IMR-90 (cell line): Measurements from ENCODE around the gene SIPA1. TPM values are rescaled to one million over a fixed set of nuclear protein-coding genes. Genes with fewer than 3 reads are reported as not detected.

ENCODE experiments used
- ATAC-seq: fragments of 200-7000 bp; cut with Tn5 transposase; 2 replicates; pipeline ENCODE4 v1.9.1; 2020; ENCODE audit warnings: low read depth, mild to moderate bottlenecking, moderate library complexity
- BruUV-seq: library from RNA; stranded (reverse); fragments of 400-500 nt; replicated peaks from 2 replicates; lab custom pipeline; 2021; lab: Mats Ljungman, UMichigan
- CTCF ChIA-PET: fragments of 300-600 bp; formaldehyde crosslinking; extraction: SDS; loops from one replicate; lab custom pipeline; 2021; ENCODE audit warnings: antibody characterized with exemption; lab: Yijun Ruan, JAX
- POLR2A ChIA-PET: fragments of 300-600 bp; sonication (Branson Sonifier 250); formaldehyde crosslinking; loops from one replicate; lab custom pipeline; 2022; ENCODE audit warnings: antibody characterized with exemption; ENCODE audit not compliant: unreplicated experiment; lab: Charles Lee
- DNase-seq: peaks from one replicate; pipeline ENCODE4 v3.0.0; 2013
- H2AFZ ChIP-seq: replicated peaks from 2 replicates; pipeline ENCODE3; 2013; ENCODE audit warnings: low read length, mild to moderate bottlenecking; ENCODE audit not compliant: poor library complexity
- H2AK5ac ChIP-seq: 2 replicates; pipeline ENCODE4 v1.6.1; 2013; ENCODE audit warnings: low read depth, low read length, inconsistent platforms
- H2AK9ac ChIP-seq: replicated peaks from 2 replicates; pipeline ENCODE3; 2013; ENCODE audit warnings: mild to moderate bottlenecking, low read depth, low read length, moderate library complexity; ENCODE audit not compliant: poor library complexity
- H2BK120ac ChIP-seq: 2 replicates; pipeline ENCODE4 v1.6.1; 2013; ENCODE audit warnings: low read depth, low read length, inconsistent platforms
- H2BK15ac ChIP-seq: 3 replicates; pipeline ENCODE4 v1.6.1; 2013; ENCODE audit warnings: low read depth, low read length, inconsistent platforms
- H2BK20ac ChIP-seq: 2 replicates; pipeline ENCODE4 v1.6.1; 2013; ENCODE audit warnings: low read depth, mild to moderate bottlenecking, inconsistent platforms, low read length, moderate library complexity
- H2BK5ac ChIP-seq: 2 replicates; pipeline ENCODE4 v1.6.1; 2013; ENCODE audit warnings: mild to moderate bottlenecking, low read depth, low read length, inconsistent platforms; ENCODE audit not compliant: poor library complexity, severe bottlenecking
- H3K14ac ChIP-seq: replicated peaks from 2 replicates; pipeline ENCODE4 v1.6.1; 2013; ENCODE audit warnings: low read depth, low read length, inconsistent platforms
- H3K18ac ChIP-seq: 2 replicates; pipeline ENCODE4 v1.6.1; 2013; ENCODE audit warnings: low read depth, low read length, control low read depth
- H3K23ac ChIP-seq: 2 replicates; pipeline ENCODE4 v1.6.1; 2013; ENCODE audit warnings: low read depth, low read length, inconsistent platforms
- H3K27ac ChIP-seq: 2 replicates; pipeline ENCODE4 v1.5.1; 2013; ENCODE audit warnings: mild to moderate bottlenecking, control low read depth, low read length; ENCODE audit not compliant: insufficient read depth
- H3K27me3 ChIP-seq: 2 replicates; pipeline ENCODE4 v1.6.1; 2013; ENCODE audit warnings: low read length; ENCODE audit not compliant: control insufficient read depth, insufficient read depth
- H3K36me3 ChIP-seq: 2 replicates; pipeline ENCODE4 v1.6.1; 2013; ENCODE audit warnings: low read length, mixed read lengths; ENCODE audit not compliant: control insufficient read depth, insufficient read depth
- H3K4ac ChIP-seq: 2 replicates; pipeline ENCODE4 v1.6.1; 2013; ENCODE audit warnings: low read depth, low read length, inconsistent platforms
- H3K4me1 ChIP-seq: 2 replicates; pipeline ENCODE4 v1.6.1; 2013; ENCODE audit warnings: low read length, mixed read lengths; ENCODE audit not compliant: control insufficient read depth, insufficient read depth
- H3K4me2 ChIP-seq: 2 replicates; pipeline ENCODE4 v1.6.1; 2013; ENCODE audit warnings: low read depth, mild to moderate bottlenecking, control low read depth, low read length, moderate library complexity
- H3K4me3 ChIP-seq: 2 replicates; pipeline ENCODE4 v1.5.1; 2013; ENCODE audit warnings: low read depth, mild to moderate bottlenecking, control low read depth, low read length, moderate library complexity; ENCODE audit not compliant: insufficient read depth
- H3K56ac ChIP-seq: 2 replicates; pipeline ENCODE4 v1.6.1; 2013; ENCODE audit warnings: low read length, inconsistent platforms; ENCODE audit not compliant: insufficient read depth; ENCODE audit errors: extremely low read depth
- H3K79me1 ChIP-seq, 2 experiments: 2 replicates each; pipeline ENCODE4 v1.6.1; 2013; ENCODE audit warnings: low read length in 2 of 2, inconsistent platforms in 1 of 2, low read depth in 1 of 2
- H3K9ac ChIP-seq: 2 replicates; pipeline ENCODE4 v1.6.1; 2013; ENCODE audit warnings: low read depth, low read length, control low read depth
- H3K9me1 ChIP-seq: 2 replicates; pipeline ENCODE4 v1.6.1; 2013; ENCODE audit warnings: low read length, inconsistent platforms; ENCODE audit not compliant: insufficient read depth
- H3K9me3 ChIP-seq: 2 replicates; pipeline ENCODE4 v1.6.1; 2013; ENCODE audit warnings: low read length; ENCODE audit not compliant: control insufficient read depth, insufficient read depth
- H4K20me1 ChIP-seq: 2 replicates; pipeline ENCODE4 v1.6.1; 2013; ENCODE audit warnings: low read length, inconsistent platforms; ENCODE audit not compliant: insufficient read depth
- H4K5ac ChIP-seq: 2 replicates; pipeline ENCODE4 v1.6.1; 2013; ENCODE audit warnings: mild to moderate bottlenecking, low read depth, low read length, control low read depth
- H4K8ac ChIP-seq, 2 experiments: 2 replicates each; pipeline ENCODE4 v1.6.1; 2013; ENCODE audit warnings: low read depth in 2 of 2, low read length in 2 of 2, control low read depth in 1 of 2, inconsistent platforms in 1 of 2
- H4K91ac ChIP-seq: 2 replicates; pipeline ENCODE4 v1.6.1; 2013; ENCODE audit warnings: low read depth, low read length, inconsistent platforms; ENCODE audit not compliant: insufficient read depth
- BHLHE40 ChIP-seq: fragments of 150-350 bp; IDR thresholded peaks from 2 replicates; pipeline ENCODE4 v1.6.1; 2016; ENCODE audit warnings: mild to moderate bottlenecking, low read depth, low read length
- CHD1 ChIP-seq: IDR thresholded peaks from 2 replicates; pipeline ENCODE4 v1.6.1; 2012; ENCODE audit warnings: low read depth, low read length, improper control_type of control experiment
- FOS ChIP-seq: fragments of 150-350 bp; IDR thresholded peaks from 2 replicates; pipeline ENCODE4 v1.6.1; 2016; ENCODE audit warnings: low read depth, low read length
- MXI1 ChIP-seq: IDR thresholded peaks from 2 replicates; pipeline ENCODE4 v1.6.1; 2012; ENCODE audit warnings: low read depth, mild to moderate bottlenecking, low read length, moderate library complexity, borderline replicate concordance
- POLR2A ChIP-seq: IDR thresholded peaks from 2 replicates; pipeline ENCODE4 v1.6.1; 2012; ENCODE audit warnings: mild to moderate bottlenecking, low read depth, low read length
- RAD21 ChIP-seq: IDR thresholded peaks from 2 replicates; pipeline ENCODE4 v1.6.1; 2012; ENCODE audit warnings: low read length, improper control_type of control experiment
- RCOR1 ChIP-seq: IDR thresholded peaks from 2 replicates; pipeline ENCODE4 v1.6.1; 2012; ENCODE audit warnings: mild to moderate bottlenecking, low read length, improper control_type of control experiment; ENCODE audit not compliant: insufficient replicate concordance
- RFX5 ChIP-seq: IDR thresholded peaks from 2 replicates; pipeline ENCODE4 v1.8.0; 2012; ENCODE audit warnings: low read depth, mild to moderate bottlenecking, low read length, moderate library complexity
- SMC3 ChIP-seq: fragments of 150-350 bp; IDR thresholded peaks from 2 replicates; pipeline ENCODE4 v1.6.1; 2016; ENCODE audit warnings: low read depth, mild to moderate bottlenecking, antibody characterized with exemption, low read length, moderate library complexity
- WGBS, 2 experiments: methylation state at CpG; one replicate each; pipeline versions ENCODE4 v1.1.5 to v1.1.7; 2013; ENCODE audit warnings: missing lambda C conversion rate in 2 of 2; ENCODE audit not compliant: insufficient read length in 1 of 2; ENCODE audit errors: extremely low coverage in 2 of 2; 5-methylcytosine and 5-hydroxymethylcytosine counted together
- dilution Hi-C: fragments of 300-500 bp; cut with HindIII; formaldehyde crosslinking; loops from one replicate; pipeline ENCODE4 v1.14.3; 2018; ENCODE audit warnings: low sequenced_read_pairs; ENCODE audit not compliant: unreplicated experiment
- in situ Hi-C: fragments of 300-500 bp; cut with MboI; formaldehyde crosslinking; loops from 3 replicates; pipeline ENCODE4 v1.14.3; 2019; ENCODE audit warnings: low sequenced_read_pairs, inconsistent platforms, mixed read lengths
- intact Hi-C: fragments of 100-400 bp; cut with micrococcal nuclease; formaldehyde crosslinking; loops from 2 replicates; pipeline ENCODE4 v1.10.0; 2022
- polyA plus RNA-seq, 3 experiments: library from polyadenylated mRNA; depleted of rRNA; stranded (reverse); fragments of >200 nt; gene quantifications; 2 replicates each; pipeline ENCODE4 v1.2.3, GENCODE V29; 2012; ENCODE audit warnings: low replicate concordance in 1 of 3
- total RNA-seq: library from RNA; depleted of rRNA; stranded (reverse); fragments of >200 nt; gene quantifications from 2 replicates; pipeline ENCODE4 v1.2.3, GENCODE V29; 2012
- TF ChIP-seq, protein P1 (sequence below): fragments of 150-350 bp; IDR thresholded peaks from 2 replicates; pipeline ENCODE4 v1.6.1; 2016; ENCODE audit warnings: low read depth, mild to moderate bottlenecking, low read length, moderate library complexity, borderline replicate concordance
- TF ChIP-seq, protein P2 (sequence below): conservative IDR thresholded peaks from 2 replicates; pipeline ENCODE4 v1.5.1; 2012; ENCODE audit warnings: mild to moderate bottlenecking, low read depth, low read length, improper control_type of control experiment

Gene SIPA1
- total and polyA plus RNA-seq, 2 of the 4 experiments (the other 2 are of a cell fraction): 10.6 to 39.7 TPM

DNA sequence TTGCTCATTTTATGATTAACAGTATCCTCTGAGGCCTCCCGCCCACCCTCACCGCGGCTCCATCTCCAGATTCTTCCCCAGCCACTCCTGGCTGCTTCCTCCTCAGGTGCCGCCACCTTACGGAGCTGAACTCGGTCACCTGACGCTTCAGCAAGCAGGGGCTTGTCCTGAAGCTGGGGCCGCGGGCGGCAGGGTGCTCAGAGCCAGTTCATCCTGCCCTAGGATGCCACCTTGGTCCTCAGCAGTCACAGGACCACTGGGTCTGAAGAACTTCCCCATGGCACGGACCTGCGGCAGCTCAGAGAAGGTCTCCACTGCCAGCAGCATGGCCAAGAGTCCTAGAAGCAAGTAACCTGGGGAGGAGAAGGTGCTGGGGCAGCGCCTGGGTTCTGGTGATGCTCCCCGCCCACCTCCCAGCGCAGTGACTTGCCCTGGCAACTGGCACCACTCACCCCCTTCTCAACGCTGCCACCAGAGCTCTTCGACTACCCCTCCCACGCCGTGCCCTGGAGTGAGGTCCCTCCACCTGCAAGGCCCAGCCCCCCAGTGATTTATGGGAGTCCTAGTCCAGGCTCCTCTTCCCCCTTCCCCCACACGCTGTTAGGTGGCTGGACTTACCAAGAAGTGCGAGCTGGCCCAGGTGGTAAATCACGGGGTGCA lies 44.9 kb upstream of the SIPA1 start:
- Histone ChIP-seq H2AFZ (peak overlapping the region; percentile 43), H3K18ac (no peak overlapping the region), H3K9me1 (no peaks in the 10 kb centered on the region), H2BK15ac (no peak overlapping the region), H2BK20ac (no peak overlapping the region), H3K4me1 (peaks cover 2% of the 10 kb centered on the region; the same call in 1 of the 2 replicates), H3K27ac (no peak overlapping the region), H3K36me3 (peaks cover 20% of the 10 kb centered on the region), H3K27me3 (no peaks in the 10 kb centered on the region), H3K9ac (no peak overlapping the region), H3K14ac (no peak overlapping the region), H2BK5ac (no peak overlapping the region), H2AK9ac (no peak overlapping the region), H3K9me3 (no peaks in the 10 kb centered on the region), H2AK5ac (no peak overlapping the region), H4K5ac (no peak overlapping the region), H3K56ac (no peak overlapping the region), H3K79me1 (peaks cover 0 to 11% of the 10 kb centered on the region in 2 experiments; a peak in 1 of 4 replicates), H4K8ac (no peak overlapping the region), H4K91ac (no peak overlapping the region), H3K23ac (no peak overlapping the region), H3K4me2 (no peak overlapping the region), H4K20me1 (peaks cover 5% of the 10 kb centered on the region), H3K4ac (no peak overlapping the region), H2BK120ac (no peak overlapping the region), H3K4me3 (no peak overlapping the region)
- in situ Hi-C loops: no loop called here
- TF ChIP-seq RAD21 (no peak), RCOR1 (no peak), FOS (no peak), MXI1 (no peak), POLR2A (no peak), BHLHE40 (no peak), RFX5 (no peak), SMC3 (no peak), CHD1 (no peak)
- TF ChIP-seq, protein P1, sequence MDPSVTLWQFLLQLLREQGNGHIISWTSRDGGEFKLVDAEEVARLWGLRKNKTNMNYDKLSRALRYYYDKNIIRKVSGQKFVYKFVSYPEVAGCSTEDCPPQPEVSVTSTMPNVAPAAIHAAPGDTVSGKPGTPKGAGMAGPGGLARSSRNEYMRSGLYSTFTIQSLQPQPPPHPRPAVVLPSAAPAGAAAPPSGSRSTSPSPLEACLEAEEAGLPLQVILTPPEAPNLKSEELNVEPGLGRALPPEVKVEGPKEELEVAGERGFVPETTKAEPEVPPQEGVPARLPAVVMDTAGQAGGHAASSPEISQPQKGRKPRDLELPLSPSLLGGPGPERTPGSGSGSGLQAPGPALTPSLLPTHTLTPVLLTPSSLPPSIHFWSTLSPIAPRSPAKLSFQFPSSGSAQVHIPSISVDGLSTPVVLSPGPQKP: no peak
- TF ChIP-seq, protein P2, sequence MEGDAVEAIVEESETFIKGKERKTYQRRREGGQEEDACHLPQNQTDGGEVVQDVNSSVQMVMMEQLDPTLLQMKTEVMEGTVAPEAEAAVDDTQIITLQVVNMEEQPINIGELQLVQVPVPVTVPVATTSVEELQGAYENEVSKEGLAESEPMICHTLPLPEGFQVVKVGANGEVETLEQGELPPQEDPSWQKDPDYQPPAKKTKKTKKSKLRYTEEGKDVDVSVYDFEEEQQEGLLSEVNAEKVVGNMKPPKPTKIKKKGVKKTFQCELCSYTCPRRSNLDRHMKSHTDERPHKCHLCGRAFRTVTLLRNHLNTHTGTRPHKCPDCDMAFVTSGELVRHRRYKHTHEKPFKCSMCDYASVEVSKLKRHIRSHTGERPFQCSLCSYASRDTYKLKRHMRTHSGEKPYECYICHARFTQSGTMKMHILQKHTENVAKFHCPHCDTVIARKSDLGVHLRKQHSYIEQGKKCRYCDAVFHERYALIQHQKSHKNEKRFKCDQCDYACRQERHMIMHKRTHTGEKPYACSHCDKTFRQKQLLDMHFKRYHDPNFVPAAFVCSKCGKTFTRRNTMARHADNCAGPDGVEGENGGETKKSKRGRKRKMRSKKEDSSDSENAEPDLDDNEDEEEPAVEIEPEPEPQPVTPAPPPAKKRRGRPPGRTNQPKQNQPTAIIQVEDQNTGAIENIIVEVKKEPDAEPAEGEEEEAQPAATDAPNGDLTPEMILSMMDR: no peak
- ChIA-PET POLR2A (no interaction called here), CTCF (interaction anchor here (1.7 kb wide), 1 partner anchor 53 kb away, joined by 9 read pairs; no protein-coding TSS in a partner anchor)
- no TSS peak for BruUV-seq
- intact Hi-C loops: no loop called here
- DNase-seq (no peak), ATAC-seq (no peak)
- dilution Hi-C loops: no loop called here
- 85% methylated on average over 15 of the region's 22 CpGs; no CpG with 5 or more reads in 1 of the 2 experiments for WGBS, 2 experiments
